GM18909 (cell line): ENCODE results near the gene AK8.

Source experiments
- ATAC-seq: cut with Tn5 transposase; IDR thresholded peaks from one replicate; pipeline ENCODE4 v1.9.1; 2021; ENCODE audit warnings: mild to moderate bottlenecking; ENCODE audit not compliant: unreplicated experiment, poor library complexity

Gene AK8

DNA sequence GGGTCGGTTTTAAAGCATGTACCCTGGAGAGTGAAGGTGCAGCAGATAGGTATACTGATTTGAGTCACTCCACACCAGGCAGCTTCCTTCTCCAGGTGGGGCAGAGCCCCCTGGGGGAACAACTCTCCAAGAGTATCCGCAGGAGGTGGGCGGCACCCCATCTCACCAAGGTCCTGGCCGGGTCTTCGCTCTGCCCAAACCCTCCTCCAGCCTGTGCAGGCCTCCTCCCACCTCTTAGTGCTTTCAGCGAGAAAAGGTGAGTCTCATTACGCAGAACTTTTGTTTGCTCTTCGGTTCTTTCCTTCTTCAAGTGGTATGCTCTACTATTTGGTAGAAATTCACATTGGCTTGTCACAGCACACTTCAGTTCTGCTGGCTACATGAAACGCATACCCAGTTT lies 14.3 kb upstream of the AK8 start:
- no peak for ATAC-seq

DNA sequence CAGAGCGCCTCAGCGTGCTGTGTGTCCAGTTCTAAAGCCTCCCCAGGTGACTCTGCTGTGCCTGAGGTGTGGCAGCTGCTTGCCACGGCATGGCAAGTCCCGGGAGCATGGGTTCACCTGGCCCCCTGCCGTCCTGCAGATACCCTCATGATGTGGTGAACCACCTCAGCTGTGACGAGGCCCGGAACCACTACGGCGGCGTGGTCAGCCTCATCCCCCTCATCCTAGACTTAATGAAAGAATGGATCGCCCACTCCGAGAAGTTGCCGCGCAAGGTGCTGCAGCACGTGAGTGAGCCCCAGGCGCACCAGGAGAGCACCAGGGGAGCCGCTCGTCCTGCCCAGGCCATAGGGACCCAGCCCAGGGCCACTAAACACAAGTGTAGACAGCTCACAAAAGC lies 10.1 kb upstream of the AK8 start:
- no peak for ATAC-seq

DNA sequence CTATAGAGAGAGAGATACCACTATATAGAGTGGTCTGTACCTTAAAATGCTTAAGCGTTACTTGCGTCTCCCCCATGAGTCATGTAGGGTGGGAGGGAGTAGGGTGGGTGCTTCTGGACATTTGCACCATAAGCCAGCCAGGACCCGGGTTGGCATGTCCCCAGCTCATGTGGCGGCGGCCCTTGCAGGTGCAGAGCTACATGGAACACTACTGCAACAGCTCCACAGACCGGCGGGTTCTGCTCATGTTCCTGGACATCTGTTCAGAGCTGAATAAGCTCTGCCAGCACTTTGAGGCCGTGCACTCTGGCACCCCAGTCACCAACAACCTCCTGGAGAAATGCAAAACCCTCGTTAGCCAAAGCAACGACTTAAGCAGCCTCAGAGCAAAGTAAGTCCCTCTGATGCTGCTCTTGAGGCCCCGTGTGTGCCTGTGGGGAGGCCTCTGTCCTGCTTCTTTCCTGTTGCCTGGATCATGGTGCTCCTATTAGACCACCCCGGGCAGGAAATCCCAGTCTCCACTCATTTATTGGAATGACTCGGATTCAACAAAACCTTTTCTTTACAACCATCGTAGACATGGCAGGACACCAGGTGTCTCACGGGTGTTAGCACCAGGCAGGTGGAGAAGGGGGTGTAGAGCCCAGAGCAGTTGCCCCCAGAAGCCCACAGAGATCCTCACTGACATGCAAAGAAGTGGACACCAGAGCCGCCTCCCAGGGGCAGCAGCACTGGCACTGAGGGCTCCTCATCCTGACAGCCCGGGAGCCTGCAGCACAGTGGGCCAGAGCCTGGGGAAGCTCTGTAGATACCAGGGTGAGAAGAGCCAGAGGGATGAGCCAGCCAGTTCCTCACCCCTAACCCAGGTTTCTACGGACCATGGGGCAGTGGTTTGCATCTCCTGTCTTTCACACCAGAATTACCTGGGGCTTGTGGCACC lies 9.4 kb upstream of the AK8 start:
- ATAC-seq = no peak

DNA sequence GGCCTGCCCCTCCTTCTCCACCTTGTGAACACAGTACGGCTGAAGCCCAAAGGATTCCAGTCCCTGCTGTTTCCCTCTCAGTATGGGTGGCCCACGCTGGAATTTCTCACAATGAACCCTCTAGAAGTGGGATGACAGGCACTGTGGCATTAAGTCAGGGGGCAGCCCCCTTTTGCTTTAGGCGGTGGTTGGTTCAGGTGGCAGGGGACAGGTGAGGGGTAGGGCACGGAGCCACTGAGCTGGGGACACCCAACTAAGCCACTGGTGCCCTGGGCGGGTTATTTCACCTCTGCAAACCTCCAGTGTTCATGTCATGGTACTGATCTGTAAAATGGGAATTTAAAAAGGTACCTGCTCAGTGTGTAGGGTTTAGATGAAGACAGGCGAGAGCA lies 8.2 kb upstream of the AK8 start:
- ATAC-seq = no peak

DNA sequence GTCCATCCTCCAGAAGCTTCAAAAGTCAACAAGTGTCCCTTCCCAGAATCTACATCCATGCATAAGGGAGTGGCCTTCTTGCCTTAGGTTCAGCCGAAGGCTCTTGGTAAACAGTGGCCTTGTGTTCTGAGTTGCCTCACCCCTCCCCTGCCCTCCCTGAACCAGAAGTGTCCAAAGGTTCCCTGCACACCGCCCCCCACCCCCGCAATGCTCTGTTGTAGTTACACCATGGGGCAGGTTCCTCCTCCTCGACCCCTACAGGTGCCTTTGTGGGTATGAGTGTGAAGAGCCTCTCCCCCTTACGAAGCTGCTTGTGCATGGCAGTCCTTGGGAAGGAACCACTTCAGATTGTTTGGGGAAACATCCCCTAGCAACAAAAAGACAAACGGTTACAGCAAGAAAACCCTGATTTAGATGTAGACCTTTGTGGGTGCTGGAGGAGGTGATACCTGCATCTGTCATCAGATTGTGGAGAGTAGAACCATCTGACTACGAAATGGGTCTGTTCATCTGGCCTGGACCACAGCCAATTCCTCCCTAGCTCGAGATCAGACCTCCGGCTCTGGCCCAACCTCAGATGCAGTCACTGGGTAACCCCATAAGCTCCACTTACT lies 7.7 kb upstream of the AK8 start:
- no peak for ATAC-seq

DNA sequence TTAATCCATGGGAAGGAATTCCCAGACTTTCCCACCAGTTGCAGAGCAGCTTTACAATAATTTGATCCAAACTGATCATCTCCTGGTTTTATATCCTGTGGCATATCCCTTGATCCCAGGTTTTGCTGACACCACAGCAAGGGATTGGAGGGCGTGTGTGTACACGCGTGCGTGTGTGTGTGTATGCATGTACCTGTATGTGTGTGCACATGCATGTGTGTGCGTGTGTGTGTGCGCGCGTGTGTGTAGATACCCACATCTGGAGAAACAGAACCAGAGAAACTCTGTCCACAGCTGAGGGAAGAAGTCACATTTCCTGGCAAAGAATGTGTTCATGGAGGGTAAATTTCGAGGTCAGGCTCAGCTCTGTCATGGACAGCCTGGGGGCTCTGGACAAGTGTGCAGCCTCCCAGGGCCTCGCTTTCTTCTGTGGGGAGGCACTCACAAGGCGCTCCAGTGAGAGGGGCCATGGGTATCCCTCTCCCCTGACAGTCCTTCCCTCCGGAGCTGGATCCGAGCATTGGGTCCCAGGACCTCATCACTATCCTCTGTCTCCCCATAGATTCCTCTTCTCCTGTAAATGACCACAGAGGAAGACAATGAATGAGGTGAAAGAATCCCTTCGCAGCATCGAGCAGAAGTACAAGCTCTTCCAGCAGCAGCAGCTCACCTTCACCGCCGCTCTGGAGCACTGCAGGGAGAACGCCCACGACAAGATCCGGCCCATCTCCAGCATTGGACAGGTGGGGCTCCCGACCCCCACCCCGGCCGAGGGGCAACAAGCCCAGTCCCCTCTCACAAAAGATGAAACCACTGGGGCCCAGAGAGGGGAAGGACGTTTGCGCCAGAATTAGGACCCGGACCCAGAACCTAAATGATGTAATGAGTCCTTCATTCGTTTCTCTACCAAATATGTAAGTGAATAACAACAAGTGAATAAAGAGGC lies 5.5 kb upstream of the AK8 start:
- no peak for ATAC-seq

DNA sequence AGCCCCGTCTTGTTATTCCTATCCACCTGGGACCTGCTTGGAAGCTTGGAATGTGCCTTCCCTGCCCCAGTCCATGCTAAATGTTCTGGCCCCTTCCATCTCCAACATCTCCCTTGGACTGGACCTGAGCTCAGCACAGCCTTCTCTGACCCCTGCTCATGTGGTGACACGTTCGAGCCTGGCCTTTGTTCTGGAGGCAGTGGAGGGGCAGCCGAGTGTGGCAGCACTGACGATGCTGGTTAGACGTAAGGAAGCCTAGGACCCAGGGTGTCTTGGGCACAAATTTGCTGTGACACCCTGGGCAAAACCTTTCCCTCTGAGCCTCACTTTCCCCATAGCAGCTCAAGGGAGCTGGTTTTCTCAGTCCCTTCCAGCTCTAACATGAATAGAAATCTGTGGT lies 4.5 kb upstream of the AK8 start:
- no peak for ATAC-seq

DNA sequence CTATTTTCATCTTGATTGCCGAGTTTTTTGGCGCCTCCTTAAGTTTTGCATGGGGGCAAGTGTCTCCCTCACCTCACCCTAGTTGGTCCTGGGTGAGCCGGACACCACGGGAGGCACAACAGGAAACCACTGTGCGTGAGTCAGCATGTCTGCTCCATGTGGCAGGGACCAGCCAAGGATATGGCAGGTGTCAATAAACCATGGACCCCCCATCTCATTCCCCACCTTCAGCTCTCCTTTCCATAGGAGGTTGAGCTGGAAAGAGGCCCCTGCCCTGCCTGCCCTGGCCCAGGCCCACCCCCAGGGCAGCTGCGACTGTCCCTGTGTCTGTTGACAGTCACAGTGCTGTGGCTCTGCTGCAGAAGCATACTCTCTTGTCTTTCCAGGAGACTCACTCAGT lies 3.7 kb upstream of the AK8 start:
- no peak for ATAC-seq

DNA sequence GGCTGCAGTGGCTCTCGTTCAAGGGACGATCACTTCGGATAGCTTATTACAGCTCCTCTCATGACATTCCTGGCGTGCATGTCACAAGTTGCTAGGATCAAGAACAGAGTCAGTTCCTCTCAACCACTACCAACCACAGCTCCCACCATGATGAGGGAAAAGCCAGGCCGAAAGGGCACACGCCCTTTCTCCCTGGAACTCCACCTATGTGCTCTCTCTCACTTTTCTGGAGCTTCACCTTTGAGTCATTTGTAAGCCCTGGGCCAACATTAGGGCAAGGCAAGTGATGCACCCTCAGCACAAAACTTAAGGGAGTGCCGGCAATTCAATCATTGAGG lies 2.2 kb upstream of the AK8 start:
- no peak for ATAC-seq

DNA sequence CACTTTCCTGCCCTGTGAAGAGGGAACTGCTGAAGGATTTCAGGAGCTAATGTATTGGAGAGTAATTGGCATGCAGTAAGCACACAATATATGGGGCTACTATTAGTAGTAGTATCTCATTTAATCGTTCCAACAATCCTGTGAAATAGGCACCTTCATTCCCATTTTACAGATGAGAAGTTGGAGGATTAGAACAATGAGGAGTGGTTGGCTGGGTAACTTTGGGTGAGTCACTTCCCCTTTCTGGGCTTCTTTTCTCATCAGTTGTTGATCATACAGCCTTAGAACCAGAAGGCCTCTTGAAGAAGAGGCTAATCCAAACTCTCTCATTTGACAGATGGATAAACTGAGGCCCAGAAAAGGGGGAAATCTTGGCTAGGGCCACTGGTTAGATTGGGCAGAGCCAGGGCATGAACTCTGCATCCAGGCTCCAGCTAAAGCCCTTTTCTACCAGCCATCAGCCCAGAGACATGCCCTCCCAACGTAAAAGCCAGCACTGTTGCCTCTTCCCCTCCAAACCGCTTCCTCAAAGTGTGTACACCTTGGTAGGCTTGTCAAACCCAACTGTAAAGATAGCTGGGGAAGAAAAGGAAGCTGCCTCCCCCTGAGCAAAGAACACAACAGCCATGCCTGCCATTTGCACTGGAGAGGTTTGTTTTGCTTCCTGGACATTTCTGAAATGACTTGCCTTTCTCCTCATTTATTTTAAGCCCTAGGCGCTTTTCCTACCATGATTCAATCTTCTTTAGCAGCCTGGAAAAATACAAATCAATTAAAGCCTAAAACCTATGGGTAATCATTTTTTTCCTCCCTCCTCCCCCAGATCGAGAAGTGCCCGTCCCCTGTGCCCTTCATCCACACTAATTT lies 1.6 kb upstream of the AK8 start:
- no peak for ATAC-seq

DNA sequence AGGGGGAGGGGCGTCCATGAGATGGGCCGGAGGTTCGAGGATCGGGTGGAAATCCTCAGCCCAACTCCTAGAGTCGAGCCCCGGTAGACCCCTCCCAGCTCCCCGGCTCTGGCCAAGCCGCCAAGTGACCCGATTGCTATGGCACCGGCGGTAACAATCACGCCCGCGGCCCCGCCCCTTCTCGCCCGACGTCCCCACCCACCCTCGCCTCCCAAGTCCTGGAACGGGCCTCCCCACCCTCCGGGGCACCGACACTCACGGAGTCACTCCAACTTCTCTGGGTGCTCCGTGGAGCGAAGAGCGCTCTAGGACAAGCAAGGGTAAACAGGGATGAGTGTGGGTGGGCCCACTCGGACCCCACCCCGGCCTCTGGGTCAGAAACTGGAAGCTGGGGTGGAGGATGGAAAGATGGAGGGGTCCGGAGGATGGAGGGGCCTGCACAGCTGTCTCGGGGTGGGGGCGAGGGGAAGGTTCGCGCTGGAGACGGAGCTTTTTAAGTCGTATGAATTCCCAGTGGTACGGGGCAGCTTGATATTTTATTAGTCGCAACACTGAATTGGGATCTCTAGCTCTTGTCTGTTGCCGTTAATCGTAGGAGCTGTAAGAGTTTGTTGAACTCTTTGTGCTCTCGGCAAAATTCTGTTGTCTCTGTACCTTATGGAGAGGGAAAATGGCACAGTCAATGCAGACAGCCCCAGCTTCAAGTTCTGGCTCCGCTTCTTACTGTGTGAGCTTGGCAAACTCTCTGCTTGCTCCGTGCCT lies 792 bp upstream of the AK8 start, which contains the start of gene SPACA9:
Gene SPACA9, plus strand, starts transcription at position 204 of the 762 bp plus-strand sequence. CDS start 5,050 bp downstream, outside the sequence.
- ATAC-seq = no peak

DNA sequence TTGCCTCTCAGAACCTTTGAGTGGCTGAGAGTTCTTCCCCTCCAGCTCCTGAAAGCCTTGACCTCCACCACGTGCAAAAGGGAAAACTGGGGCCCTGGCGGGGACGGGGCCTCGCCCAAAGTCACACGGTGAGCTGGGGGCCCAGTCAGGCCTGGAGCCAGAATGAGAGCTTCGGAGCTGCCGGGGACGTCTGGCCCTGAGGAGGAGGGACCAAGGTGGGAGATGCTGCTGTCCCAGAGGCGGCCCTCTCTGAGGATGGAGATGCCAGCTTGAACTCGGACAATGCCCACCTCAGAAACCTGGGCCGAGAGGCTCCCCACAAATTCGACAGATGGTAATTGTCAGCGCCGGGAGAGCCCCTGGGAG lies 643 bp downstream of the AK8 start:
- ATAC-seq = no peak

DNA sequence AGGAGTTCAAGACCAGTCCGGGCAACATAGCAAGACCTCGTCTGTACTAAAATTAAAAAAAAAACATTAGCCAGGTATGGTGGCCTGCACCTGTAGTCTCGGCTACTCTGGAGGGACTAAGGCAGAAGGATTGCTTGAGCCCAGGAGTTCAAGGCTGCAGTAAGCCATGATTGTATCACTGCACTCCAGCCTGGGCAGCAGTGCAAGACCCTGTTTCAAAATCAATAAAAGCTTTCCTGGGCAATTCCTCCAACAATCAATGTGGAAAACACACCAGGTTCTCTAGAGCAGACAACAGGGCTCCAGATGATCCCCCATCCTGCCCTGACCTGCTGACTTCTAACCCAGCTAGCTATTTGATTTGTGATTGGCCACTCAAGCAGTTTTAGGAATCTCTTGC lies 1.2 kb downstream of the AK8 start:
- ATAC-seq = no peak

DNA sequence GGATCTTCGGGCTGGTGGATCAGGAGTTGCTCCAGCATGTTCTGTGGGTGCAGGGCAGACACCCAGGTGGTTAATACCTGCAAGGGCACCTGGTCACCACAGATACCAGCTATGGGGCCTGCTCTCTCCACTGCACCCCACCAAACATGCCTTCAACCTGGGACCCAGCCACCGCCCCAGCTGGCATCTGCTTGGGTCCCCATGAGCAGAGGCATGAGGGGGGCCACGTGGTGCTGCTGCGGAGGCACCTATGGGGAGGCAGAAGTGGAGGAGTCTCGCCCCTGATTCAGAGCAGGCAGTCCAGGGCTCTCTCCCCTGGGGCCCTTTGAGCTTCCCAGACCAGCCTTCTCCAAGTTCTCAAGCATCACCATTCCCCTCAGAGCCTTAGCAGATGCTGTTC lies 2.9 kb downstream of the AK8 start:
- ATAC-seq = no peak

DNA sequence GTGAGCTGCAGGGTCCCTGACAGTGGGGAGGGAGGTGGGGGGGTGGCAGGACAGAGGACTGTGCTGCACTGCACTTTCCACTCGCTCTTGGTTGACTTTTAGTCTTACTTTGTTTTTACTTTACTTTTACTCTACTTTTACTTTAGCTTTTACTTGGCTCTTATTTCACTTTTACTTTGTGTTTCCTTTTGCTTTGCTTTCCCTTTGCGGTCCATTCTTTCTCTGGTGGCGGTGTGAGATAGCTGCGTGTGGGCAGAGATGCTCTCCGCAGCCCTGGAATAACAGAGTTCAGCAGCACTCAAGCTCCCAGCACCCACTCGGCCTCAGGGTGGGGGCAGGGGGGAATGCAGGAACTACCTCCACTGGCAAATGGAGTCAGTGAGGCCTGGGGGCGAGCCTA lies 4.7 kb downstream of the AK8 start:
- ATAC-seq = no peak

DNA sequence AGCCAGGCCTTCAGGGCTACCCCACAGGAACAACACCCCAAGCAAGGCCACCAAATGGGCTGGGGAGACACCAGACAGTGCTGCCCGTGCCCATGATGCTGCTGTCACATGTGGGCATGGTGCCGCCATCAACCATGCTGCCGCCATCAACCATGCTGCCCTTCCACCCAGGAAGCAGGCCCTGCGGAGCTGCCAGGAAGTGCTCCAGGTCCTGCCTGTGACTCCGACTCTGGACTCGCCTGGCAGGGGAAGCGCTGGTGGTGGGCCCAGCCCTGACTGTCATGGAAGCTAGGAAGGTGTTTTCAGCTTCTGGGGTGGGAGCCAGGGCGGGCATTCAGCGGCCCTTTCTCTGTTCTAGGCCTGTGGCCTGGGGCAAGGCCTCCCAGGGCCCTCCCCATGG lies 8.8 kb downstream of the AK8 start:
- no peak for ATAC-seq

DNA sequence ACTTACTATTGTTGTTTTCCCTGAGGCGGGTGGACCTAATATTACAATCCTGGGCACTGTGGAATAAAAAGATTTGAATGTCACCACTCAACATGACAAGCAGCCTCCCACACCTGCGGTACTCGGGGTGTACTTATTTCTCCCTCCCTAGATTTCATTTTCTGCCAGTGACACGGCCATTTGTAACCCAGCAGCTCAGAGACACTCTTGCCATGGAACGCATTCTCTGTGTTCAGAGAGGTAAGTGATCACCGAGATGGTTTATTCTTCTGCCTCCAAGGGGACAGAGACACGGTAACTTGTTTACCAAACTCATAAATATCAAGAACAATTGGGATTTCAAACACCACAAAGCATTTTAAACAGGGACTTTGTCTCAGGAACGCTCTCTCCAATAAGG lies 11.2 kb downstream of the AK8 start:
- ATAC-seq = no peak

DNA sequence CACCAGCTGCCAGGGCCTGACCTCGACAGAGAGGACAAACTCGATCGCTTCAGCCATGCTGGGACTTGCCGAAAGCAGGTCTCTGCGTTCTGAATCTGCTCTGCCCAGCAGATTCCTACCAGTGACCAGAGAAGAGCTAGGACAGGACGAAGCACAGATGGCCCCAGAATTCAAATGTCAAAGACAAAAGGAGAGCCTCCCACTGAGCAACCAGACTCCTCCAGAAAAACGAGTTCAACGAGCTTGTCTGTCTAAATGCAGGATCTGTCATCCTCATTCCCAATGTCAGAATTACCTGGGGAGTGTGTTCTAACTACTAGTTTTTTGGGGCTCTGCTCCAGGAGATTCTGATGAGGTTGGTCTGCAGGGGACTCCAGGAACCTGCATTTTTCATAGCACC lies 13.4 kb downstream of the AK8 start:
- ATAC-seq = no peak

DNA sequence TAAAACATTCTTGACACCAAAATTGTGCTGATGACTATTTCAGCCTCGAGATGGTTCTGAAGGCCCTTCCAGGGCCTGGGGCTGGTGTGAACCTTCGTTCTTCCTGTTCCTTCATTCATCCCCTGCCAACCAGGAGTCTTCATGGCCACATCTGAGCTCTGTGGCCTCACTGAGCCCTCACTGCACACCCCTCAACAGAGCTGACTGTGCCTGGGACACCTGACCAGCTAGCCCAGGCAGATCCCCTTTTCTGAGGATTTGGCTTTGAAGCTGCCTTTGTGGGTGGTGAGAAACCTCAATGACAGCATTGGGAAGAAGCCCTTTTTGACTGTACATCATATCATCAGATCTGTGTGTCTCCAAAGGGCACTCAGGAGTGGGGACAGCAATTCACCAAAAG lies 13.8 kb downstream of the AK8 start:
- ATAC-seq = no peak
